Measurements from ENCODE around the gene NFAM1.

The NFAM1 gene

GRCh38 chr22:42334875-42335512 lies 97.2 kb downstream of the NFAM1 start:
- peak; percentile 13 for DNase-seq (ENCODE audit: low read depth)

GRCh38 chr22:42333544-42333943 lies 98.7 kb downstream of the NFAM1 start:
- no peak for DNase-seq (ENCODE audit: low read depth)

- no peak for DNase-seq (ENCODE audit: low read depth)
Observed at GRCh38 chr22:42332089-42332488, 100.1 kb downstream of the NFAM1 start.

DNA sequence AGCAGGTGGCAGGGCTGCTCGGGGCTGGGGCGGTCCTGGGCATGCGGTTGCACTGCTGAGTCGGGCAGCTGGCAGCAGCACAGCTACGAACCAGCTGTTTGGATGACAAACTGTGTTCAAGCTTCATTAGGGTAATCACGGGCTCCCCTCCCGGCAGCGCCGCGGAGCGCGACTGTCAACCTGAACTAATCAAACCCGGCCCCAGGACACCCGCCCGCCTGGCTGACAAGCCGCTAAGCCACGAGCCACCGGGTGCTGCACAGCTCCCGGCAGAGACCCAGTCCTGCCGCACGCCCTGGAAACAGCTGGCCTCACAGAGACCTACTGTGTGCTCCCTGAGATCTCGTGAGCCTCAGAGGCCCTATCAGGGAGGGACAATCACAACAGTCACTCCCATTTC lies 101.2 kb downstream of the NFAM1 start:
- DNase-seq (ENCODE audit: low read depth) = no peak
